ENCODE results near the gene GRK6.

GRK6 gene

GRCh38 chr5:177455661-177456590 lies 29.4 kb downstream of the GRK6 start (continued):
- TF ChIP-seq YY2 (tag by site-specific recombination; IDR thresholded peaks at IDR 0.05) (0 out of 2 replicates have a peak, but pooled peaks have one; percentile 28), ZNF280D (tag by site-specific recombination; IDR thresholded peaks at IDR 0.05) (no peak), ATF2 (tag by site-specific recombination; IDR thresholded peaks at IDR 0.05; ENCODE audit: low read depth) (no peak), ZNF837 (tag by site-specific recombination; IDR thresholded peaks at IDR 0.05) (peak; percentile 64; the same call in 1 of the 2 replicates), ZNF488 (tag by site-specific recombination; IDR thresholded peaks at IDR 0.05) (no peak), REPIN1 (tag by site-specific recombination; IDR thresholded peaks at IDR 0.05; ENCODE audit: low read depth) (no peak), HOXA7 (CRISPR knock-in tag; IDR thresholded peaks at IDR 0.05; ENCODE audit: borderline replicate concordance) (no peak), ZNF24 (tag by site-specific recombination; IDR thresholded peaks at IDR 0.05) (no peak), ZNF10 (tag by site-specific recombination; IDR thresholded peaks at IDR 0.05) (no peak), ZNF660 (tag by site-specific recombination; IDR thresholded peaks at IDR 0.05) (peak; percentile 64; the same call in 1 of the 2 replicates), ZSCAN5A (tag by site-specific recombination; IDR thresholded peaks at IDR 0.05) (peak; percentile 56; the same call in 1 of the 2 replicates), ZNF530 (tag by site-specific recombination; IDR thresholded peaks at IDR 0.05; ENCODE audit: low read depth) (no peak), ZNF747 (tag by site-specific recombination; IDR thresholded peaks at IDR 0.05) (no peak), KLF9 (tag by site-specific recombination; IDR thresholded peaks at IDR 0.05; ENCODE audit: low read depth) (peak; percentile 90), ZNF776 (tag by site-specific recombination; IDR thresholded peaks at IDR 0.05; ENCODE audit: borderline replicate concordance) (no peak), ZBTB49 (tag by site-specific recombination; IDR thresholded peaks at IDR 0.05; ENCODE audit: low read depth) (no peak), ZIC2 (tag by site-specific recombination; IDR thresholded peaks at IDR 0.05) (no peak), ZNF18 (tag by site-specific recombination; IDR thresholded peaks at IDR 0.05) (no peak), ZNF610 (tag by site-specific recombination; IDR thresholded peaks at IDR 0.05; ENCODE audit: borderline replicate concordance) (peak; percentile 44), ZEB2 (tag by site-specific recombination; IDR thresholded peaks at IDR 0.05) (peak; percentile 91), ZNF174 (tag by site-specific recombination; IDR thresholded peaks at IDR 0.05) (no peak), ZBTB44 (tag by site-specific recombination; IDR thresholded peaks at IDR 0.05) (no peak), ZNF155 (tag by site-specific recombination; IDR thresholded peaks at IDR 0.05) (no peak), GLI4 (tag by site-specific recombination; IDR thresholded peaks at IDR 0.05) (no peak), ZNF600 (tag by site-specific recombination; IDR thresholded peaks at IDR 0.05) (peak; percentile 94), ZBTB20 (tag by site-specific recombination; IDR thresholded peaks at IDR 0.05) (peak; percentile 85), ZNF416 (tag by site-specific recombination; IDR thresholded peaks at IDR 0.05) (no peak)
